EL (cell line): ENCODE measurements around the gene MYOZ3.

Experiments
- DNase-seq: peaks from one replicate; pipeline ENCODE4 v3.0.0-alpha.2; 2016

Gene MYOZ3

GRCh38 chr5:150703762-150704161 is 42.7 kb downstream of the MYOZ3 start:
- DNase-seq, result no peak

DNA sequence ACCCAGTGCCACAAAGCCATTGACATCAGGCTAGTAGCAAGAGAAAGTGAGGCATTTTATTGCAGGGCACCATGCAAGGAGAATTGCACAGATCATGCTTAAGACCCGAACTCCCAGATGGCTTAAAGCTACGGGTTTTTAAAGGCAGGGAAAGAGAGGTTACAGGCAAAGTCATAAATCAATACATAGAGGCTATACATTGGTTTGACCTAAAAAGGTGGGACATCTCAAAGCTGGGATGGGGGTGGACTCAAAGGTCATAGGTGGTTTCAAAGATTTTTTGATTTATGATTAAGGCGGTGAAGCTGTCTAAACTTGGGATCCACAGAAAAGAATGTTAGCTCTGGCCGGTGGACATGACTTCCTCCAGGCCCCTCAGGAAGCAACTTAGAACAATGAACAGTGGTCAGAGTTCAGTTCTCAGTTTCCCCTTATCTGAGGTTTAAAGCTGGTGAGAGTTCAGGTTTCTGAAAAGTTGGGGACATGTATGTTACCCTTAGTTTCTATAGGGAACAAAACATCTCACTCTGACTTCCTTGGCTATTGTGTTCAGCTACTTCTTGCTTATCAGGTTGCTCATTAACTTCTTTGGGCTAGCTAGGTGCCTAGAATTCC is 45.8 kb downstream of the MYOZ3 start:
- DNase-seq, result no peak

GRCh38 chr5:150710165-150710564 is 49.1 kb downstream of the MYOZ3 start:
- peak; percentile 15 for DNase-seq

GRCh38 chr5:150723845-150724244 is 62.8 kb downstream of the MYOZ3 start:
- no peak for DNase-seq
